ENCODE measurements around the gene PNPLA6. TPM values are rescaled to one million over a fixed set of nuclear protein-coding genes. Genes with fewer than 3 reads are reported as not detected.

PNPLA6 gene
- total and polyA plus RNA-seq, 2 of the 4 experiments (the other 2 are of a cell fraction), result 17.9 to 52.7 TPM

- TF ChIP-seq MAZ (IDR thresholded peaks at IDR 0.05; ENCODE audit: borderline replicate concordance, low read depth, low read length) (no peak), CHD1 (IDR thresholded peaks at IDR 0.05; ENCODE audit: low read depth, low read length) (no peak), BHLHE40 (IDR thresholded peaks at IDR 0.05; ENCODE audit: low read depth, low read length) (no peak), CTCF (conservative IDR thresholded peaks at IDR 0.05; ENCODE audit: low read depth, low read length) (no peak), POLR2A (IDR thresholded peaks at IDR 0.05; ENCODE audit: low read depth, low read length) (no peak)
- no peak overlapping the region for H3K18ac ChIP-seq (ENCODE audit: low read depth, low read length)
- H4K5ac ChIP-seq (ENCODE audit: low read depth, low read length), result no peak overlapping the region
- H3K23ac ChIP-seq (ENCODE audit: low read depth, low read length), result no peak overlapping the region
- H4K8ac ChIP-seq (ENCODE audit: low read depth in 2 of 2, low read length in 2 of 2), result no peak overlapping the region
- no peaks in the 10 kb centered on the region for H3K27me3 ChIP-seq (ENCODE audit: control insufficient read depth, insufficient read depth, low read length)
- no peak overlapping the region for H2AK9ac ChIP-seq (replicated peaks; ENCODE audit: low read depth, low read length, poor library complexity)
- no peak overlapping the region for H2BK5ac ChIP-seq (ENCODE audit: low read depth, low read length, poor library complexity, severe bottlenecking)
- no peak overlapping the region for H2BK20ac ChIP-seq (ENCODE audit: low read depth, low read length)
- no peaks in the 10 kb centered on the region for H4K20me1 ChIP-seq (ENCODE audit: insufficient read depth, low read length)
- ChIA-PET POLR2A (ENCODE audit: unreplicated experiment) (no interaction called here), CTCF (no interaction called here)
- no peak overlapping the region for H4K91ac ChIP-seq (ENCODE audit: insufficient read depth, low read depth, low read length)
- H3K27ac ChIP-seq (ENCODE audit: insufficient read depth, low read length), result no peak overlapping the region
- H3K9ac ChIP-seq (ENCODE audit: low read depth, low read length), result no peak overlapping the region
- H3K9me3 ChIP-seq (ENCODE audit: control insufficient read depth, insufficient read depth, low read length), result no peaks in the 10 kb centered on the region
- BruUV-seq (replicated peaks), result no TSS peak
- H3K4me3 ChIP-seq (ENCODE audit: insufficient read depth, low read depth, low read length), result no peak overlapping the region
- no peak overlapping the region for H2BK15ac ChIP-seq (ENCODE audit: low read depth, low read length)
- dilution Hi-C loops (cut with HindIII; ENCODE audit: low sequenced_read_pairs, unreplicated experiment) (no loop called here), in situ Hi-C loops (cut with MboI; ENCODE audit: low sequenced_read_pairs) (no loop called here), intact Hi-C loops (cut with micrococcal nuclease) (no loop called here)
- peaks cover 38% of the 10 kb centered on the region for H3K36me3 ChIP-seq (ENCODE audit: control insufficient read depth, insufficient read depth, low read length)
- no peak overlapping the region for H2AFZ ChIP-seq (replicated peaks; ENCODE audit: low read length, poor library complexity)
- no peaks in the 10 kb centered on the region for H3K4me1 ChIP-seq (ENCODE audit: control insufficient read depth, insufficient read depth, low read length)
- peaks cover 2 to 3% of the 10 kb centered on the region in 2 experiments; a peak in 2 of 4 replicates for H3K79me1 ChIP-seq (ENCODE audit: low read depth in 1 of 2, low read length in 2 of 2)
- no peak overlapping the region for H3K14ac ChIP-seq (replicated peaks; ENCODE audit: low read depth, low read length)
- H3K56ac ChIP-seq (ENCODE audit: extremely low read depth, insufficient read depth, low read length), result no peak overlapping the region
- WGBS, 2 experiments (ENCODE audit: extremely low coverage in 2 of 2, insufficient read length in 1 of 2), result 91% methylated on average over 7 of the region's 15 CpGs; no CpG with 5 or more reads in 1 of the 2 experiments
- H3K9me1 ChIP-seq (ENCODE audit: insufficient read depth, low read length), result no peaks in the 10 kb centered on the region
- H3K4ac ChIP-seq (ENCODE audit: low read depth, low read length), result no peak overlapping the region
- no peak overlapping the region for H3K4me2 ChIP-seq (ENCODE audit: low read depth, low read length)
- ATAC-seq (ENCODE audit: low read depth) (no peak), DNase-seq (no peak)
- H2AK5ac ChIP-seq (ENCODE audit: low read depth, low read length), result no peak overlapping the region
- no peak overlapping the region for H2BK120ac ChIP-seq (ENCODE audit: low read depth, low read length)
These were observed 5.9 kb downstream of the PNPLA6 start for GRCh38 chr19:7541475-7541824.
